ENCODE measurements around the gene MYL6B.

DNA sequence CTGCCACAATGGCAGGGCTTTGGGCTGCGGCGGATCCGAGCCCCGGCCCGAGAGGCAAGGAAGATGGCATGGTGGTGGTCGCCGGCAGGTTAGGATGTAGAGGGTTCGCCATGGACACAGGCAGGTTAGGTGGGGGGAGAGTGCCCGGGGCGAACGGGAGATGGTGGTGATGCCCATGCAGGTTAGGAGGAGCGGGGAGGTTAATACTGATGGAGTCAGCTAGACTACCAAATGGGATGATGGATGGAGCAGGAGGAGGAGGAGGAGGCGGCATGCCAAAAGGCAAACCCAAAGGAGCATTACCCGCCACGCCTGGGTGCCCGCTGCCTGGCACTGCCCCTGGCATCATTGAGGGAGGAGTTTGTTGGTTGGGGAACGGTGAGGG is 11.9 kb downstream of the MYL6B start:
- TF ChIP-seq, protein P1, sequence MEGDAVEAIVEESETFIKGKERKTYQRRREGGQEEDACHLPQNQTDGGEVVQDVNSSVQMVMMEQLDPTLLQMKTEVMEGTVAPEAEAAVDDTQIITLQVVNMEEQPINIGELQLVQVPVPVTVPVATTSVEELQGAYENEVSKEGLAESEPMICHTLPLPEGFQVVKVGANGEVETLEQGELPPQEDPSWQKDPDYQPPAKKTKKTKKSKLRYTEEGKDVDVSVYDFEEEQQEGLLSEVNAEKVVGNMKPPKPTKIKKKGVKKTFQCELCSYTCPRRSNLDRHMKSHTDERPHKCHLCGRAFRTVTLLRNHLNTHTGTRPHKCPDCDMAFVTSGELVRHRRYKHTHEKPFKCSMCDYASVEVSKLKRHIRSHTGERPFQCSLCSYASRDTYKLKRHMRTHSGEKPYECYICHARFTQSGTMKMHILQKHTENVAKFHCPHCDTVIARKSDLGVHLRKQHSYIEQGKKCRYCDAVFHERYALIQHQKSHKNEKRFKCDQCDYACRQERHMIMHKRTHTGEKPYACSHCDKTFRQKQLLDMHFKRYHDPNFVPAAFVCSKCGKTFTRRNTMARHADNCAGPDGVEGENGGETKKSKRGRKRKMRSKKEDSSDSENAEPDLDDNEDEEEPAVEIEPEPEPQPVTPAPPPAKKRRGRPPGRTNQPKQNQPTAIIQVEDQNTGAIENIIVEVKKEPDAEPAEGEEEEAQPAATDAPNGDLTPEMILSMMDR (IDR thresholded peaks at IDR 0.05) = no peak
- TF ChIP-seq ZFX (IDR thresholded peaks at IDR 0.05; ENCODE audit: borderline replicate concordance) = no peak

Data from 22Rv1 (cell line).